Measurements from ENCODE around the gene AGPAT2. TPM values are rescaled to one million over a fixed set of nuclear protein-coding genes. Genes with fewer than 3 reads are reported as not detected.

AGPAT2 gene
- total and polyA plus RNA-seq, 2 donors from 2014 or later: 73.4 to 83.6 TPM

- no peak for TF ChIP-seq CTCF (IDR thresholded peaks at IDR 0.05; ENCODE audit: borderline replicate concordance, extremely low read depth, insufficient read depth)
- FAIRE-seq (no peak), DNase-seq (no peak)
- H3K4me3 ChIP-seq (ENCODE audit: low read length in 3 of 3): no peak overlapping the region
- intact Hi-C loops (cut with DNase I): no loop called here
- peaks cover 0 to 29% (median 6%) of the 10 kb centered on the region in 3 donors for H3K4me1 ChIP-seq (ENCODE audit: control insufficient read depth in 2 of 3, insufficient read depth in 2 of 3, low read depth in 1 of 3, low read length in 3 of 3)
- no peaks in the 10 kb centered on the region for H3K36me3 ChIP-seq (ENCODE audit: control insufficient read depth in 2 of 3, insufficient read depth in 3 of 3, low read length in 3 of 3)
- no peaks in the 10 kb centered on the region for H3K27me3 ChIP-seq (ENCODE audit: control insufficient read depth, insufficient read depth, low read length)
- H3K9ac ChIP-seq (ENCODE audit: low read length in 3 of 3): no peak overlapping the region
- H3K27ac ChIP-seq (ENCODE audit: low read depth in 2 of 2, low read length in 2 of 2): peak overlapping the region; percentile 57 to 67
- no peaks in the 10 kb centered on the region for H3K9me3 ChIP-seq (ENCODE audit: control insufficient read depth in 2 of 3, insufficient read depth in 1 of 3, low read length in 3 of 3)
These were observed 27.6 kb upstream of the AGPAT2 start for GRCh38 chr9:136714893-136715274.

DNA sequence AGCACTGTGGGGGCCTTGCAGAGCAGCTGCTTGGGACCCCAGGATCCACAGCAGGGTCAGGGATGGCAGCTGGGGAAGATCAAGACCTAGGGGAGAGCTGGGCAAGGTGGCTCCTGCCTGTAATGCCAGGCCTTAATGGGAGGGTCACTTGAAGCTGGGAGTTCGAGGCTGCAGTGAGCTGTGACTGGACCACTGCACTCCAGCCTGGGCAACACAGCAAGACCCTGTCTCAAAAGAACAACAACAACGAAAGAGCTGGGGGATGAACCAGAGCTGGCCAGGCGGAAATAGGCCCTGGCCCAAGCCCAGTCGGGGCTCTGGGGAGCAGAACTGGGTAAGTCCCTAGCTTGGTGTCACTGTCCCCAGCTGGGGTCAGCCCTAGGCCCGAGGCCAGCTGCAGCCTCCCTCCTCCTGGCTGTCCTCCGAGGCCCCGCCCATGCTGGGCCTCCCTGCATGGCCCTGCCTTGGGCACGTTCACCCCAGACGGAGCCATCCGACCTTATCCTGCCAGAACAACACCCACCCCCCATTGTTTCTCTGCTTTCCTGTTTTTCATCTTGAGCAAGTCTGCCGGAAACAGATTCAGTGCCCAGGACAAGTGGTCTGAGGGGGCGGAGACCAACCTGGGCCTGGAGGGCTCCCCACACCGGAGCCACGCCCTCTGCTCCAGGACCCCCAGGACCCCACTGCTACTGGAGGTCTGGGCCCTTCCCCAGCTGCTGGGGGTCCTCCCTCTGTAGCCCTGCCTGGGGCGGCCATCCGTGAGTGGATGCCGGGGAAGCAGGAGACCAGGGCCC lies 27.0 kb upstream of the AGPAT2 start:
- Histone ChIP-seq H3K9ac (ENCODE audit: low read length in 3 of 3) (no peak overlapping the region), H3K27me3 (ENCODE audit: control insufficient read depth, insufficient read depth, low read length) (no peaks in the 10 kb centered on the region), H3K4me3 (ENCODE audit: low read length in 3 of 3) (no peak overlapping the region), H3K9me3 (ENCODE audit: control insufficient read depth in 2 of 3, insufficient read depth in 1 of 3, low read length in 3 of 3) (no peaks in the 10 kb centered on the region), H3K36me3 (ENCODE audit: control insufficient read depth in 2 of 3, insufficient read depth in 3 of 3, low read length in 3 of 3) (no peaks in the 10 kb centered on the region), H3K4me1 (ENCODE audit: control insufficient read depth in 2 of 3, insufficient read depth in 2 of 3, low read depth in 1 of 3, low read length in 3 of 3) (peaks cover 0 to 27% (median 6%) of the 10 kb centered on the region in 3 donors), H3K27ac (ENCODE audit: low read depth in 2 of 2, low read length in 2 of 2) (peak overlapping the region; percentile 57 to 67)
- peak in 2 of 5 donors; percentile 61 to 89 for DNase-seq
- intact Hi-C loops (cut with DNase I): no loop called here
- TF ChIP-seq CTCF (IDR thresholded peaks at IDR 0.05; ENCODE audit: borderline replicate concordance, extremely low read depth, insufficient read depth): no peak
- no peak for FAIRE-seq

DNA sequence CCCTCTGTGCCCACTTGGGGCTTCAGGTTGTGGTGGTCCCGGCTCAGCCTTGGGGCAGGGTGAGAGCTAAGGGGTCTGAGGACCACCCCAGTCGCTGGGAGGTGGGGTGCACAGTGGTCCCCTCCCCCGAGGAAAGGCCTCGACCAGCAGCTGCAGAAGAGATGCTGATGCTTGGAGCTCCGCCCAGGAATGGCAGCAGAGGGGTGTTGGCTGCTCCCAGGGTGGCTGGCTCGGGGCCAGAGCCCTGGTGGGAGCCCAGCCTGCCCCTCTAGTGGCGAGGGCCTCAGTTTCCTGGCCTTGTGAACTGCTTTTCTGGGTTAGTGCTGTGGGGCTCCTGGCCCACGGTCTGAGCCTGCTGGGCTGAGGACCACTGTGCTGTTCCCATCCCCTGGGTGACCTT lies 26.3 kb upstream of the AGPAT2 start:
- H3K9ac ChIP-seq (ENCODE audit: low read length in 3 of 3): no peak overlapping the region
- no peak for FAIRE-seq

More for the DNA sequence above, 26.3 kb upstream of the AGPAT2 start:
- Histone ChIP-seq H3K4me3 (ENCODE audit: low read length in 3 of 3) (peak overlapping the region in 1 of 3 donors; percentile 53), H3K36me3 (ENCODE audit: control insufficient read depth in 2 of 3, insufficient read depth in 3 of 3, low read length in 3 of 3) (no peaks in the 10 kb centered on the region), H3K27ac (ENCODE audit: low read depth in 2 of 2, low read length in 2 of 2) (peak overlapping the region; percentile 43 to 53), H3K27me3 (ENCODE audit: control insufficient read depth, insufficient read depth, low read length) (no peaks in the 10 kb centered on the region), H3K9me3 (ENCODE audit: control insufficient read depth in 2 of 3, insufficient read depth in 1 of 3, low read length in 3 of 3) (no peaks in the 10 kb centered on the region), H3K4me1 (ENCODE audit: control insufficient read depth in 2 of 3, insufficient read depth in 2 of 3, low read depth in 1 of 3, low read length in 3 of 3) (peaks cover 0 to 24% (median 5%) of the 10 kb centered on the region in 3 donors)
- DNase-seq: no peak
- TF ChIP-seq CTCF (IDR thresholded peaks at IDR 0.05; ENCODE audit: borderline replicate concordance, extremely low read depth, insufficient read depth): no peak
- intact Hi-C loops (cut with DNase I): no loop called here

Measured in kidney (tissue), 14 donors.